Activated CD8-positive, alpha-beta T cell treated with anti-CD3 and anti-CD28 coated beads for 36 hours (primary cell): ENCODE data around the gene ANKRD23. TPM values are rescaled to one million over a fixed set of nuclear protein-coding genes. Genes with fewer than 3 reads are reported as not detected.

Experiments
- ATAC-seq: fragments of 200-7000 bp; cut with Tn5 transposase; one replicate; pipeline ENCODE4 v1.10.0; 2021; ENCODE audit warnings: mild to moderate bottlenecking, moderate library complexity
- CTCF ChIA-PET: fragments of 350-600 bp; sonication (Branson Sonifier 250); formaldehyde crosslinking; loops from one replicate; lab custom pipeline; 2021; ENCODE audit warnings: antibody characterized with exemption; lab: Charles Lee
- POLR2A ChIA-PET: fragments of 350-600 bp; sonication (Branson Sonifier 250); formaldehyde crosslinking; loops from one replicate; lab custom pipeline; 2021; ENCODE audit warnings: antibody characterized with exemption; lab: Charles Lee
- DNase-seq: peaks from one replicate; pipeline ENCODE4 v3.0.0-alpha.2; 2020
- H3K27ac Mint-ChIP-seq: one replicate; pipeline ENCODE4 v1.8.0; 2021; ENCODE audit warnings: mild to moderate bottlenecking, mixed read lengths
- H3K27me3 Mint-ChIP-seq: one replicate; pipeline ENCODE4 v1.8.0; 2021; ENCODE audit warnings: mixed read lengths
- H3K36me3 Mint-ChIP-seq: one replicate; pipeline ENCODE4 v1.8.0; 2021; ENCODE audit warnings: low read depth, mixed read lengths
- H3K4me1 Mint-ChIP-seq: one replicate; pipeline ENCODE4 v1.8.0; 2021; ENCODE audit warnings: low read depth, mixed read lengths
- H3K4me3 Mint-ChIP-seq: one replicate; pipeline ENCODE4 v1.8.0; 2021; ENCODE audit warnings: mild to moderate bottlenecking, moderate library complexity, mixed read lengths
- H3K9me3 Mint-ChIP-seq: one replicate; pipeline ENCODE4 v1.8.0; 2021; ENCODE audit warnings: mixed read lengths
- intact Hi-C: fragments of 100-400 bp; cut with micrococcal nuclease; formaldehyde crosslinking; loops from one replicate; pipeline ENCODE4 v1.10.0; 2022
- total RNA-seq, 2 experiments: library from RNA; stranded (reverse); gene quantifications; one replicate each; pipeline ENCODE4 v1.2.3, GENCODE V29; 2021
- TF ChIP-seq, protein P1 (sequence below): fragments of 200-600 bp; IDR thresholded peaks from one replicate; pipeline ENCODE4 v1.8.0; 2022; ENCODE audit warnings: antibody characterized with exemption, mild to moderate bottlenecking

Gene ANKRD23
- total RNA-seq, 2 experiments from 2014 or later = 5.3 to 5.7 TPM

DNA sequence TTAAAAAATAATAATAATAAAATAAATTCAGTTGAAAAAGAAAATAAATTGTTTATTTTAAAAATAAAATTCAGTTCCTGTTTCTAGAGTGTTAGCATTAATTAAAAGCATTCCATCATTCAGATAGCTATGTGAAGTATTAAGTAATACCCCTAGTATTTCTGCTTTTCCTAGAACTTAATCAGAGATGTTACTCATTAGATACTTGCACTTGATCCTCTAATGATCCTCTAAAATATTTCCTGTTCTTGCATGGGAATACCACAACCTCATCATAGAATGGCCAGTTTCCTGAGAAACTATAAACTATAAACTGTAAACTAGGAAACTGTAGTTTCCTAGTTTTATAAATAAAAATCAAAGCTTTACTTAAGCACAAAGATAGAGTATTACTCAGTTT is 38.8 kb downstream of the ANKRD23 start:
- Mint-ChIP-seq H3K36me3 (no peaks in the 10 kb centered on the region), H3K27me3 (no peaks in the 10 kb centered on the region), H3K4me3 (no peak overlapping the region), H3K4me1 (peaks cover 14% of the 10 kb centered on the region), H3K27ac (no peak overlapping the region), H3K9me3 (no peaks in the 10 kb centered on the region)
- ChIA-PET POLR2A (no interaction called here), CTCF (interaction anchor here (0.5 to 1.6 kb wide), 3 partner anchors 20 to 41 kb away, joined by 3 to 5 read pairs (median 3); no protein-coding TSS in a partner anchor)
- ATAC-seq (no peak), DNase-seq (no peak)
- TF ChIP-seq, protein P1, sequence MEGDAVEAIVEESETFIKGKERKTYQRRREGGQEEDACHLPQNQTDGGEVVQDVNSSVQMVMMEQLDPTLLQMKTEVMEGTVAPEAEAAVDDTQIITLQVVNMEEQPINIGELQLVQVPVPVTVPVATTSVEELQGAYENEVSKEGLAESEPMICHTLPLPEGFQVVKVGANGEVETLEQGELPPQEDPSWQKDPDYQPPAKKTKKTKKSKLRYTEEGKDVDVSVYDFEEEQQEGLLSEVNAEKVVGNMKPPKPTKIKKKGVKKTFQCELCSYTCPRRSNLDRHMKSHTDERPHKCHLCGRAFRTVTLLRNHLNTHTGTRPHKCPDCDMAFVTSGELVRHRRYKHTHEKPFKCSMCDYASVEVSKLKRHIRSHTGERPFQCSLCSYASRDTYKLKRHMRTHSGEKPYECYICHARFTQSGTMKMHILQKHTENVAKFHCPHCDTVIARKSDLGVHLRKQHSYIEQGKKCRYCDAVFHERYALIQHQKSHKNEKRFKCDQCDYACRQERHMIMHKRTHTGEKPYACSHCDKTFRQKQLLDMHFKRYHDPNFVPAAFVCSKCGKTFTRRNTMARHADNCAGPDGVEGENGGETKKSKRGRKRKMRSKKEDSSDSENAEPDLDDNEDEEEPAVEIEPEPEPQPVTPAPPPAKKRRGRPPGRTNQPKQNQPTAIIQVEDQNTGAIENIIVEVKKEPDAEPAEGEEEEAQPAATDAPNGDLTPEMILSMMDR = no peak
- intact Hi-C loops = no loop called here

DNA sequence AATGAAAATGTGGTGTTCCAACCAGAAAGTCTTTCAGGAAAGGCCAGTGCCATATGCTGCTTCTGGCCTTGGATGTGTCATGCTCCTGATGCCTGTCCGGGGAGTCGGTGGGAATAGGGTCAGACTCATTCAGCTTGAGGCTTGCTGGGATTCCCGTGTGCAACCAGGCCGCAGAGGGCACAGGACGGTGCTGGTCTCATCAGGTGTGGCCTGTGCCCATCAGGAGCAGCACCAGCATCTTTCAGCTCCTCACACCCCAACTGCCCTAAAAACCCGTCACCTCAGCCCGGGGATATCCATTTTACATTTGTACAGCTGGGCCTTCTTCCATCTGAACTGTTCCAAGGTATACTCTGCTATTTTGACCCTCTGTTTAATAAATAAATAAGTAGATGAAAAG is 41.1 kb downstream of the ANKRD23 start:
- ChIA-PET POLR2A (interaction anchor here (0.5 kb wide), 1 partner anchor 11 kb away, joined by 3 read pairs; no protein-coding TSS in a partner anchor), CTCF (interaction anchor here (1.6 to 2.8 kb wide), 2 partner anchors 39 to 42 kb away, joined by 10 read pairs; partner anchors contain the start of gene CNNM4)
- DNase-seq (no peak), ATAC-seq (no peak)
- intact Hi-C loops = no loop called here
- TF ChIP-seq, protein P1 = no peak
- H3K4me3 Mint-ChIP-seq = no peak overlapping the region
- H3K27me3 Mint-ChIP-seq = no peaks in the 10 kb centered on the region
- H3K36me3 Mint-ChIP-seq = no peaks in the 10 kb centered on the region
- H3K9me3 Mint-ChIP-seq = no peaks in the 10 kb centered on the region
- H3K27ac Mint-ChIP-seq = no peak overlapping the region
- H3K4me1 Mint-ChIP-seq = peaks cover 14% of the 10 kb centered on the region

DNA sequence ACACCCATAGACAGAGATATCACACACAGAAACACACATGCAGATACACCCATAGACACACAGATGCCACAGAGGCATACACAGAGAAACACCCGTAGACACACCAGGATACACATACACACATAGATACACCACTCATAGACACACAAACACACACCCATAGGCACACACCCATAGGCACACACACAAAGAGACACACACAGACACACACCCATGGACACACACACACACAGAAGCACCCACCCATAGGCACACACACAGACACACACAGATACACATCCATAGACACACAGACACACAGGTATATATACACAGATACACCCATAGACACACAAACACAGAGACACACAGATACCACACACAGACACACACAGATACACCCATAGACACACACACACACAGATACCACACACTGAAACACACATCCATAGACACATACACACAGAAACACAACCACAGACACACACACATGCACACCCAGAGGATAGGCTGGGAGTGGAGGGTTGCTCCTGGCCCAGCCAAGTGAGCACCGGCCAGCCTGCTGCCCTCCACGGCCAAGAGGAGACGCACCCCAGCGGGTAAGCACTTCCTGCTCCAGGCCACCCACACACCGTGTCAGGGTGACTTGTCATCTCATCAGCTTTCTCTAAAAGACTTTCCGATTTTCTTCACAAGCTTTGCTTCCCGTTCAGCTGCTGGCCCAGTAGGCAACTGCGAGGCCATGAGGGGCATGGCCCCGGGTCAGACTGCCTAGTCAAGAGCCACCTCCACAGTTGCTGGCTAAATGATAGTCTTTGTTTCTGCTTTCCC is 41.8 kb downstream of the ANKRD23 start:
- DNase-seq (peak; percentile 59), ATAC-seq (peak; percentile 52)
- H3K27me3 Mint-ChIP-seq = no peaks in the 10 kb centered on the region
- H3K9me3 Mint-ChIP-seq = no peaks in the 10 kb centered on the region
- peaks cover 11% of the 10 kb centered on the region for H3K4me1 Mint-ChIP-seq
- CTCF ChIA-PET = interaction anchor here (1.4 to 2.8 kb wide), 8 partner anchors 9 to 248 kb away, joined by 3 to 16 read pairs (median 10); partner anchors contain the start of genes CNNM3 and CNNM4
- no peak overlapping the region for H3K4me3 Mint-ChIP-seq
- no peaks in the 10 kb centered on the region for H3K36me3 Mint-ChIP-seq
- TF ChIP-seq, protein P1 = no peak
- intact Hi-C loops = no loop called here
- POLR2A ChIA-PET = interaction anchor here (0.5 kb wide), 1 partner anchor 12 kb away, joined by 3 read pairs; no protein-coding TSS in a partner anchor
- H3K27ac Mint-ChIP-seq = no peak overlapping the region

DNA sequence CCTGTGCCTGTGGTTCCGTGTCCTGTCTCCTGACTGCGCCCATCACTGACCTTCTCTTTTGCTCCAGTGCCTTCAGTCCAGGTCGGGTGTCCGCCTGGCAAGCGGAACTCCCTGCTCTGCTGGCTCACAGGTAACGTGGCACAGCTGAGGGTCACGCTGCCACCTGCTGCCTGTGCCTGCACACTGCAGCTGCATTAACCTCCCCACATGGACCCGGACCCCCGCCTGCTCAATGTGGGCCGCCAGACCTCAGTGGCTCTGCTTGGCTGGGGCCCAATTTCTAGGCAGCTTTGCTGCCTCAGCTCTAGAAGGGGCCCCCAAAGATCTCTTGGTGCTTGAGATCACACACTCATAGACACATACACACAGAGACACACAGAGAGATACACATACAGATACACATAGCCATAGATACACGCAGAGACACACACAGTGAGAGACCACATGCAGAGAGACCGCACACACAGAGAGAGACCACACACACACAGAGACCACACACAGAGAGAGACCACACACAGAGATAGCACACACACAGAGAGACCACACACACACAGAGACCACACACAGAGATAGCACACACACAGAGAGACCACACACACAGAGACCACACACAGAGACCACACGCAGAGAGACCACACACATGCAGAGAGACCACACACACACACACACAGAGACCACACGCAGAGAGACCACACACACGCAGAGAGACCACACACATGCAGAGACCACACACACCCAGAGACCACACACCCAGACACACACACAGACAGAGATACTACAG is 42.6 kb downstream of the ANKRD23 start:
- ChIA-PET CTCF (interaction anchor here (0.8 to 2.5 kb wide), 18 partner anchors 10 to 311 kb away, joined by 3 to 16 read pairs (median 4); partner anchors contain the start of genes ANKRD36, CNNM3, CNNM4 and LMAN2L), POLR2A (interaction anchor here (1.0 to 1.6 kb wide), 2 partner anchors 40 to 56 kb away, joined by 3 read pairs; no protein-coding TSS in a partner anchor)
- intact Hi-C loops = no loop called here
- TF ChIP-seq, protein P1 = peak; percentile 90
- no peaks in the 10 kb centered on the region for H3K9me3 Mint-ChIP-seq
- no peaks in the 10 kb centered on the region for H3K27me3 Mint-ChIP-seq
- peaks cover 3% of the 10 kb centered on the region for H3K4me1 Mint-ChIP-seq
- no peaks in the 10 kb centered on the region for H3K36me3 Mint-ChIP-seq
- no peak overlapping the region for H3K4me3 Mint-ChIP-seq
- H3K27ac Mint-ChIP-seq = no peak overlapping the region
- ATAC-seq = peak; percentile 98
- peak; percentile 84 for DNase-seq
